Astrocyte (in vitro differentiated cells and primary cell): ENCODE measurements around the gene YJEFN3.

Experiments used
- CTCF ChIP-seq: IDR thresholded peaks from 2 replicates; pipeline ENCODE4 v1.5.1; 2011; ENCODE audit warnings: low read depth, mild to moderate bottlenecking, inconsistent platforms, low read length, moderate library complexity; ENCODE audit not compliant: insufficient read depth
- EZH2 ChIP-seq: IDR thresholded peaks from 2 replicates; pipeline ENCODE4 v1.6.1; 2012; ENCODE audit warnings: mild to moderate bottlenecking, low read length, inconsistent platforms; ENCODE audit not compliant: insufficient read depth

GRCh38 chr19:19551853-19552192 is 23.1 kb downstream of the YJEFN3 start:
- TF ChIP-seq CTCF (no peak), EZH2 (no peak)
